ENCODE measurements around the gene DARS1.

- TF ChIP-seq, protein P1, sequence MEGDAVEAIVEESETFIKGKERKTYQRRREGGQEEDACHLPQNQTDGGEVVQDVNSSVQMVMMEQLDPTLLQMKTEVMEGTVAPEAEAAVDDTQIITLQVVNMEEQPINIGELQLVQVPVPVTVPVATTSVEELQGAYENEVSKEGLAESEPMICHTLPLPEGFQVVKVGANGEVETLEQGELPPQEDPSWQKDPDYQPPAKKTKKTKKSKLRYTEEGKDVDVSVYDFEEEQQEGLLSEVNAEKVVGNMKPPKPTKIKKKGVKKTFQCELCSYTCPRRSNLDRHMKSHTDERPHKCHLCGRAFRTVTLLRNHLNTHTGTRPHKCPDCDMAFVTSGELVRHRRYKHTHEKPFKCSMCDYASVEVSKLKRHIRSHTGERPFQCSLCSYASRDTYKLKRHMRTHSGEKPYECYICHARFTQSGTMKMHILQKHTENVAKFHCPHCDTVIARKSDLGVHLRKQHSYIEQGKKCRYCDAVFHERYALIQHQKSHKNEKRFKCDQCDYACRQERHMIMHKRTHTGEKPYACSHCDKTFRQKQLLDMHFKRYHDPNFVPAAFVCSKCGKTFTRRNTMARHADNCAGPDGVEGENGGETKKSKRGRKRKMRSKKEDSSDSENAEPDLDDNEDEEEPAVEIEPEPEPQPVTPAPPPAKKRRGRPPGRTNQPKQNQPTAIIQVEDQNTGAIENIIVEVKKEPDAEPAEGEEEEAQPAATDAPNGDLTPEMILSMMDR (IDR thresholded peaks at IDR 0.05; ENCODE audit: poor library complexity) = no peak
- no peak for TF ChIP-seq EZH2phosphoT487 (IDR thresholded peaks at IDR 0.05; ENCODE audit: low read depth, severe bottlenecking, unreplicated experiment)
- TF ChIP-seq EZH2 (IDR thresholded peaks at IDR 0.05; ENCODE audit: borderline replicate concordance) = no peak
Observed at GRCh38 chr2:135960656-135961551, 24.5 kb downstream of the DARS1 start.
